Gastroesophageal sphincter (tissue), 4 donors: Measurements from ENCODE around the gene RXRA. TPM values are rescaled to one million over a fixed set of nuclear protein-coding genes. Genes with fewer than 3 reads are reported as not detected.

Experiments used
- ATAC-seq: fragments of 150-250 bp; one replicate; pipeline ENCODE4 v1.9.1; 2016; ENCODE audit warnings: mild to moderate bottlenecking, moderate library complexity
- H3K27ac ChIP-seq, 4 donors: fragments of 200-600 bp; sonication (generic) in 3 of 4; 1 replicate in 3 of 4; 2 replicates in 1 of 4; pipeline ENCODE4 v1.5.1; 2016 to 2019
- H3K27me3 ChIP-seq: fragments of 200-600 bp; sonication (generic); one replicate; pipeline ENCODE4 v1.5.1; 2019
- H3K36me3 ChIP-seq, 2 donors: fragments of 200-600 bp; sonication (generic); one replicate each; pipeline ENCODE4 v1.5.1; 2019; ENCODE audit warnings: control low read depth in 1 of 2
- H3K4me1 ChIP-seq, 3 donors: fragments of 200-600 bp; sonication (generic); 1 replicate in 2 of 3; 2 replicates in 1 of 3; pipeline ENCODE4 v1.5.1; 2016 to 2019; ENCODE audit warnings: control low read depth in 2 of 3
- H3K4me3 ChIP-seq, 2 donors: fragments of 200-600 bp; sonication (generic); one replicate each; pipeline ENCODE4 v1.5.1; 2019; ENCODE audit warnings: mild to moderate bottlenecking in 1 of 2, moderate library complexity in 1 of 2
- H3K9me3 ChIP-seq, 3 donors: fragments of 200-600 bp; sonication (generic); one replicate each; pipeline ENCODE4 v1.5.1; 2017 to 2019; ENCODE audit warnings: control low read depth in 2 of 3
- CTCF ChIP-seq, 4 experiments: fragments of 200-600 bp in 2 of 4; fragments of 450-650 bp in 2 of 4; sonication (generic) in 1 of 4; IDR thresholded peaks; one replicate each; pipeline ENCODE4 v1.5.1; 2017 to 2019; ENCODE audit warnings: antibody characterized with exemption in 4 of 4, mild to moderate bottlenecking in 2 of 4, moderate library complexity in 2 of 4
- EP300 ChIP-seq: sonication (generic); formaldehyde crosslinking; IDR thresholded peaks from one replicate; pipeline ENCODE4 v1.6.1; 2017; ENCODE audit warnings: antibody characterized with exemption, mild to moderate bottlenecking
- POLR2A ChIP-seq, 2 donors: fragments of 450-650 bp; IDR thresholded peaks; one replicate each; pipeline ENCODE4 v1.6.1; 2017; ENCODE audit warnings: antibody characterized with exemption in 2 of 2, mild to moderate bottlenecking in 2 of 2, moderate library complexity in 1 of 2
- POLR2AphosphoS5 ChIP-seq: sonication (generic); formaldehyde crosslinking; IDR thresholded peaks from one replicate; pipeline ENCODE4 v1.6.1; 2017; ENCODE audit warnings: antibody characterized with exemption
- WGBS, 2 donors: methylation state at CpG; one replicate each; pipeline ENCODE4 v1.1.5; 2018; ENCODE audit warnings: low coverage in 1 of 2; 5-methylcytosine and 5-hydroxymethylcytosine counted together
- small RNA-seq, 4 donors: library from RNA; depleted of rRNA; stranded (forward); fragments of <200 nt; gene quantifications; one replicate each; pipeline ENCODE3, GENCODE V24; 2016
- total RNA-seq, 4 donors: library from RNA; depleted of rRNA; stranded (reverse); fragments of >200 nt; gene quantifications; one replicate each; pipeline ENCODE4 v1.1.0, GENCODE V29; 2016

RXRA gene
- total RNA-seq, 4 donors from 2014 or later, result 45.1 to 78.9 (median 55.3) TPM

GRCh38 chr9:134483361-134484184 is 157.3 kb downstream of the RXRA start:
- no peaks in the 10 kb centered on the region for H3K4me1 ChIP-seq
- H3K4me3 ChIP-seq, result no peak overlapping the region
- H3K36me3 ChIP-seq, result no peaks in the 10 kb centered on the region
- H3K9me3 ChIP-seq, result no peaks in the 10 kb centered on the region
- H3K27ac ChIP-seq, result no peak overlapping the region
- no peaks in the 10 kb centered on the region for H3K27me3 ChIP-seq
- 85 to 89% methylated on average over 6 to 9 of the region's 24 CpGs for WGBS, 2 donors
- ATAC-seq, result no peak
- TF ChIP-seq CTCF (IDR thresholded peaks at IDR 0.05) (no peak), EP300 (no peak), POLR2A (IDR thresholded peaks at IDR 0.05) (no peak), POLR2AphosphoS5 (no peak)

DNA sequence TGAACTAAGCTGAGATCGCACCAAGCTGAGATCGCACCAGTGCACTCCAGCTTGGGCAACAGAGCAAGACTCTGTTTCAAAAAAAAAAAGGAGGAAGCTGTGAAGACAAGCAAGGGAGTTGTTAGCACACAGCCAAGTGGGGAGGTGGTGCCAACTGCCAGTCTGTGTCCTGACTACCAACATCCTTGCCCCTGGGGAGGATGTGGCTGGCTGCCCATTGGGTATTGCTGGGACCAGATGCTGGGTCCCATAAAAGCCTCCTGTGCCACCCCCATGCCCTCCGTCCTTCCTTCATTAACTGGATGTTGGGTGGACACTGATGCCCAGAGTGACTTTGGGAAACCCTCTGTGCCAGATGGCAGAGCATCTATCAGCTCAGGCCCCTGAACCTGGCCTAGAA is 158.2 kb downstream of the RXRA start:
- Histone ChIP-seq H3K36me3 (no peaks in the 10 kb centered on the region), H3K4me1 (no peaks in the 10 kb centered on the region), H3K27ac (no peak overlapping the region), H3K4me3 (no peak overlapping the region), H3K9me3 (no peaks in the 10 kb centered on the region), H3K27me3 (no peaks in the 10 kb centered on the region)
- ATAC-seq, result no peak
- TF ChIP-seq POLR2AphosphoS5, result no peak
- no peak for TF ChIP-seq CTCF (IDR thresholded peaks at IDR 0.05)
- TF ChIP-seq EP300, result no peak
- TF ChIP-seq POLR2A (IDR thresholded peaks at IDR 0.05), result no peak
- WGBS, 2 donors, result 96 to 100% methylated on average over 1 to 3 of the region's 3 CpGs

- ATAC-seq, result no peak
- Histone ChIP-seq H3K4me3 (no peak overlapping the region), H3K27me3 (no peaks in the 10 kb centered on the region), H3K36me3 (no peaks in the 10 kb centered on the region), H3K4me1 (no peaks in the 10 kb centered on the region), H3K9me3 (no peaks in the 10 kb centered on the region), H3K27ac (no peak overlapping the region)
- WGBS, 2 donors, result 98 to 100% methylated on average over 1 to 7 of the region's 8 CpGs
- TF ChIP-seq EP300, result no peak
Observed at GRCh38 chr9:134485653-134486052, 159.4 kb downstream of the RXRA start.

DNA sequence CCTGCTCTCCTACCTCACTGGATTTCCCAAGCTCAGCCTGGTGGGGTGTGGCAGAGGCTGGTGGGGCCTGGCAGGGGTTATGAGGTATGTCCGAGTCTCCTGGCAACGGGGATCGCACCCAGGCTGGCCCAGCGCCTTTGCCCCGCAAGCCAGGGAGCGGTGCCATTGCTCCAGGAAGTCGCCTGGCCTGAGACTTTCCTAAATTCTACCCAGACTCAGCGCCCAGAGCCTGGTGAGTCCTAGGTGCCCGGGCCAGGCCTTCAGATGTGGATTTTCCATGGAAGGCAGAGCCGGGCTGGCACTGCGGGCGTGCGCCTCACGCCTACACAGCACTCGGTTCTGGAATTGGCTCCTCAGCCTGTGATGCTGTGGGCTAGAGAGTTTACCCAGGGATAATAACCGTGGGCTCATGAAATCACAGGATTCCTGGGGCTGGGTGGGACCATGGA is 159.9 kb downstream of the RXRA start:
- TF ChIP-seq EP300, result no peak
- TF ChIP-seq POLR2A (IDR thresholded peaks at IDR 0.05), result no peak
- TF ChIP-seq CTCF (IDR thresholded peaks at IDR 0.05), result no peak
- Histone ChIP-seq H3K4me1 (no peaks in the 10 kb centered on the region), H3K27ac (no peak overlapping the region), H3K27me3 (no peaks in the 10 kb centered on the region), H3K36me3 (no peaks in the 10 kb centered on the region), H3K9me3 (no peaks in the 10 kb centered on the region), H3K4me3 (no peak overlapping the region)
- ATAC-seq, result no peak
- whole genome bisulfite sequencing, 2 donors, result 87% methylated on average over 3 of the region's 16 CpGs; no CpG with 5 or more reads in 1 of the 2 donors

GRCh38 chr9:134486596-134486995 is 160.3 kb downstream of the RXRA start:
- H3K9me3 ChIP-seq, result no peaks in the 10 kb centered on the region
- no peak overlapping the region for H3K27ac ChIP-seq
- ATAC-seq, result no peak
- TF ChIP-seq POLR2AphosphoS5 (no peak), CTCF (IDR thresholded peaks at IDR 0.05) (no peak), EP300 (no peak), POLR2A (IDR thresholded peaks at IDR 0.05) (no peak)
- no peaks in the 10 kb centered on the region for H3K27me3 ChIP-seq
- H3K36me3 ChIP-seq, result no peaks in the 10 kb centered on the region
- H3K4me1 ChIP-seq, result peaks cover 0 to 2% (median 0%) of the 10 kb centered on the region in 3 donors
- no peak overlapping the region for H3K4me3 ChIP-seq
- WGBS, 2 donors, result 73% methylated on average over 8 of the region's 16 CpGs; no CpG with 5 or more reads in 1 of the 2 donors

Small RNAs within 50 kb of the gene (small RNA-seq; reads per million reads assigned to genes)
- 0 reads per million in 4 donors for gene MIR4669

Other genes starting within 250 kb of the RXRA start
- 10 to 100 TPM; 16.4 to 30.2 (median 24.8) TPM for gene WDR5, start 190.4 kb upstream of the RXRA start, total RNA-seq
- not detected for gene RNU6ATAC, start 161.9 kb upstream of the RXRA start, total RNA-seq